GM06990 (cell line): ENCODE results near the gene TRPM6.

Experiments used
- DNase-seq: peaks from one replicate; pipeline ENCODE4 v3.0.0-alpha.2; 2011; ENCODE audit not compliant: insufficient read length; ENCODE audit errors: extremely low read depth
- H3K27me3 ChIP-seq: replicated peaks from 2 replicates; pipeline ENCODE4 v1.6.0; 2011; ENCODE audit warnings: low read length; ENCODE audit not compliant: control insufficient read depth, insufficient read depth
- H3K36me3 ChIP-seq: 2 replicates; pipeline ENCODE4 v1.5.1; 2011; ENCODE audit warnings: low read length; ENCODE audit not compliant: control insufficient read depth, insufficient read depth
- H3K4me3 ChIP-seq: replicated peaks from 2 replicates; pipeline ENCODE4 v1.5.1; 2011; ENCODE audit warnings: low read depth, mild to moderate bottlenecking, control low read depth, low read length
- CTCF ChIP-seq: IDR thresholded peaks from 2 replicates; pipeline ENCODE4 v1.5.1; 2011; ENCODE audit warnings: low read length, control low read depth, mild to moderate bottlenecking, inconsistent platforms; ENCODE audit not compliant: insufficient read depth, poor library complexity, severe bottlenecking

TRPM6 gene

GRCh38 chr9:74718709-74719108, 169.0 kb downstream of the TRPM6 start:
- DNase-seq: no peak
- no peak for TF ChIP-seq CTCF
- no peaks in the 10 kb centered on the region for H3K36me3 ChIP-seq
- no peak overlapping the region for H3K4me3 ChIP-seq
- H3K27me3 ChIP-seq: no peaks in the 10 kb centered on the region

- Histone ChIP-seq H3K4me3 (no peak overlapping the region), H3K27me3 (no peaks in the 10 kb centered on the region), H3K36me3 (no peaks in the 10 kb centered on the region)
- no peak for TF ChIP-seq CTCF
- DNase-seq: no peak
Measured at GRCh38 chr9:74711341-74711740, 176.4 kb downstream of the TRPM6 start.

GRCh38 chr9:74697535-74697934, 190.2 kb downstream of the TRPM6 start:
- DNase-seq: no peak
- Histone ChIP-seq H3K4me3 (no peak overlapping the region), H3K27me3 (no peaks in the 10 kb centered on the region; the same call in 1 of the 2 replicates), H3K36me3 (no peaks in the 10 kb centered on the region)
- TF ChIP-seq CTCF: no peak

GRCh38 chr9:74696520-74696919, 191.2 kb downstream of the TRPM6 start:
- H3K27me3 ChIP-seq: no peaks in the 10 kb centered on the region; the same call in 1 of the 2 replicates
- no peak for DNase-seq
- H3K36me3 ChIP-seq: no peaks in the 10 kb centered on the region
- no peak overlapping the region for H3K4me3 ChIP-seq
- peak; percentile 25 for TF ChIP-seq CTCF

- DNase-seq: no peak
- TF ChIP-seq CTCF: no peak
- Histone ChIP-seq H3K4me3 (no peak overlapping the region), H3K36me3 (no peaks in the 10 kb centered on the region), H3K27me3 (no peaks in the 10 kb centered on the region)
Measured at GRCh38 chr9:74691058-74691457, 196.7 kb downstream of the TRPM6 start.

GRCh38 chr9:74683322-74683721, 204.4 kb downstream of the TRPM6 start:
- no peak overlapping the region for H3K4me3 ChIP-seq
- H3K27me3 ChIP-seq: no peaks in the 10 kb centered on the region; the same call in 1 of the 2 replicates
- H3K36me3 ChIP-seq: no peaks in the 10 kb centered on the region
- TF ChIP-seq CTCF: no peak
- no peak for DNase-seq
